Mesenchymal stem cell (in vitro differentiated cells and primary cell): ENCODE results near the gene PXDC1.
A peak's percentile ranks its signal among the peaks of the same experiment; 100 is the strongest.

Experiments used
- DNase-seq: peaks from one replicate; pipeline ENCODE4 v3.0.0-alpha.2; 2013
- H2AFZ ChIP-seq: one replicate; pipeline ENCODE4 v1.6.1; 2013; ENCODE audit warnings: low read depth, mild to moderate bottlenecking, control low read depth, inconsistent platforms, low read length, moderate library complexity
- H2AK5ac ChIP-seq: 2 replicates; pipeline ENCODE4 v1.6.1; 2013; ENCODE audit warnings: low read length, moderate library complexity, mild to moderate bottlenecking, inconsistent platforms; ENCODE audit not compliant: severe bottlenecking
- H2BK120ac ChIP-seq: one replicate; pipeline ENCODE4 v1.6.1; 2013; ENCODE audit warnings: low read depth, mild to moderate bottlenecking, inconsistent platforms, low read length, moderate library complexity
- H2BK12ac ChIP-seq, 2 experiments: one replicate each; pipeline ENCODE4 v1.6.1; 2013; ENCODE audit warnings: inconsistent platforms in 2 of 2, low read length in 2 of 2, mild to moderate bottlenecking in 2 of 2, moderate library complexity in 2 of 2, control low read depth in 1 of 2
- H2BK15ac ChIP-seq: one replicate; pipeline ENCODE4 v1.6.1; 2013; ENCODE audit warnings: mild to moderate bottlenecking, low read depth, inconsistent platforms; ENCODE audit not compliant: poor library complexity, severe bottlenecking
- H2BK5ac ChIP-seq: 2 replicates; pipeline ENCODE4 v1.6.1; 2013; ENCODE audit warnings: low read depth, mild to moderate bottlenecking, low read length, control low read depth, inconsistent platforms; ENCODE audit not compliant: poor library complexity, severe bottlenecking
- H3K14ac ChIP-seq, 2 experiments: one replicate each; pipeline ENCODE4 v1.6.1; 2013; ENCODE audit warnings: inconsistent platforms in 2 of 2, low read length in 2 of 2, control low read depth in 1 of 2, mild to moderate bottlenecking in 1 of 2, moderate library complexity in 1 of 2
- H3K18ac ChIP-seq, 2 experiments: one replicate each; pipeline ENCODE4 v1.6.1; 2013; ENCODE audit warnings: inconsistent platforms in 2 of 2, low read length in 2 of 2, control low read depth in 1 of 2, low read depth in 1 of 2, mild to moderate bottlenecking in 1 of 2
- H3K23ac ChIP-seq, 2 experiments: one replicate each; pipeline ENCODE4 v1.6.1; 2013; ENCODE audit warnings: inconsistent platforms in 2 of 2, low read length in 2 of 2, mild to moderate bottlenecking in 2 of 2, moderate library complexity in 2 of 2, control low read depth in 1 of 2
- H3K27ac ChIP-seq: 2 replicates; pipeline ENCODE4 v1.5.1; 2013; ENCODE audit warnings: mild to moderate bottlenecking, moderate library complexity, low read length, control low read depth, inconsistent platforms; ENCODE audit not compliant: poor library complexity, severe bottlenecking
- H3K27me3 ChIP-seq, 2 experiments: 2 replicates each; pipeline versions ENCODE4 v1.6.1 to v1.7.0; 2013; ENCODE audit warnings: low read length in 2 of 2, mild to moderate bottlenecking in 2 of 2, moderate library complexity in 2 of 2, control low read depth in 1 of 2, inconsistent platforms in 1 of 2; ENCODE audit not compliant: control insufficient read depth in 1 of 2, insufficient read depth in 1 of 2
- H3K36me3 ChIP-seq, 2 experiments: 2 replicates each; pipeline versions ENCODE4 v1.6.1 to v1.7.0; 2013; ENCODE audit warnings: low read length in 2 of 2, control low read depth in 1 of 2, inconsistent platforms in 1 of 2, low read depth in 1 of 2, mild to moderate bottlenecking in 1 of 2; ENCODE audit not compliant: insufficient read depth in 2 of 2, control insufficient read depth in 1 of 2
- H3K4ac ChIP-seq, 2 experiments: one replicate each; pipeline ENCODE4 v1.6.1; 2013; ENCODE audit warnings: inconsistent platforms in 2 of 2, low read length in 2 of 2, mild to moderate bottlenecking in 2 of 2, moderate library complexity in 2 of 2, control low read depth in 1 of 2, low read depth in 1 of 2
- H3K4me1 ChIP-seq: 2 replicates; pipeline ENCODE4 v1.6.1; 2013; ENCODE audit warnings: low read depth, low read length, control low read depth; ENCODE audit not compliant: control insufficient read depth, insufficient read depth
- H3K4me2 ChIP-seq: 2 replicates; pipeline ENCODE4 v1.6.1; 2013; ENCODE audit warnings: low read length, mild to moderate bottlenecking, inconsistent platforms; ENCODE audit not compliant: poor library complexity, severe bottlenecking
- H3K4me3 ChIP-seq, 2 experiments: 2 replicates each; pipeline versions ENCODE4 v1.5.1 to v1.7.0; 2013; ENCODE audit warnings: low read length in 2 of 2, mild to moderate bottlenecking in 2 of 2, control low read depth in 1 of 2, low read depth in 1 of 2; ENCODE audit not compliant: insufficient read depth in 1 of 2
- H3K79me1 ChIP-seq: replicated peaks from 2 replicates; pipeline ENCODE4 v1.6.1; 2013; ENCODE audit warnings: mild to moderate bottlenecking, control low read depth, low read length, inconsistent platforms; ENCODE audit not compliant: poor library complexity, severe bottlenecking
- H3K9ac ChIP-seq: 2 replicates; pipeline ENCODE4 v1.7.0; 2013; ENCODE audit warnings: mild to moderate bottlenecking, low read length, moderate library complexity
- H3K9me3 ChIP-seq: 2 replicates; pipeline ENCODE4 v1.7.0; 2013; ENCODE audit warnings: mild to moderate bottlenecking, low read length; ENCODE audit not compliant: control insufficient read depth
- H4K8ac ChIP-seq: one replicate; pipeline ENCODE4 v1.6.1; 2013; ENCODE audit warnings: inconsistent platforms, mild to moderate bottlenecking, low read length, moderate library complexity
- H4K91ac ChIP-seq: one replicate; pipeline ENCODE4 v1.6.1; 2013; ENCODE audit warnings: mild to moderate bottlenecking, low read length, inconsistent platforms
- WGBS: methylation state at CpG from one replicate; pipeline ENCODE4 v1.1.7; 2013; ENCODE audit warnings: mixed read lengths; 5-methylcytosine and 5-hydroxymethylcytosine counted together

The PXDC1 gene

DNA sequence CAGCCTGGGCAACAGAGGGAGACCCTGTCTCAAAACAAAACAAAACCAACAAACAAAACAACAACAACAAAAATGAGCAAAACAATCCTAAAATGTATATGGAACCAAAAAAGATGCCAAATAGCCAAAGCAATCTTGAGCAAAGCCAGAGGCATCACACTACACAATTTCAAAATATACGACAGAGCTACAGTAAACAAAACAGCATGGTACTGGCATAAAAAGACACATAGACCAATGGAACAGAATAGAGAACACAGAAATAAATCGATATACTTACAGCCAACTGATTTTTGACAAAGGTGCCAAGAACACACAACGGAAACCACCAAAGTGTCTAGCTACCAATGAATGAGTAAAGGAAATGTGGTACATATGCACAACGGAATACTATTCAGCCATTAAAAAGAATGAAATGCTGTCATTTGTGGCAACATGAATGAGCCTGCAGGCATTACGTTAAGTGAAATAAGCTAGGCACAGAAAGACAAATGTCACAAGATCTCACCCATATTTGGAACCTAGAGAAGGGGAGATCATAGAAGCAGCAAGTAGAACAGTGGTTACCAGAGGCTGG lies 16.4 kb downstream of the PXDC1 start:
- no peak overlapping the region for H3K9ac ChIP-seq
- no peak overlapping the region for H2BK15ac ChIP-seq
- H2BK5ac ChIP-seq, result no peak overlapping the region
- no peak overlapping the region for H3K4me3 ChIP-seq
- no peak overlapping the region for H2AK5ac ChIP-seq
- H3K14ac ChIP-seq, result no peak overlapping the region
- H3K18ac ChIP-seq, result no peak overlapping the region
- no peak for DNase-seq
- H3K79me1 ChIP-seq, result peaks cover 34% of the 10 kb centered on the region
- no peak overlapping the region for H4K8ac ChIP-seq
- peaks cover 9% of the 10 kb centered on the region for H3K9me3 ChIP-seq
- no peak overlapping the region for H4K91ac ChIP-seq
- H3K4me1 ChIP-seq, result peaks cover 12% of the 10 kb centered on the region
- no peak overlapping the region for H3K23ac ChIP-seq
- no peak overlapping the region for H3K27ac ChIP-seq
- no peak overlapping the region for H2BK12ac ChIP-seq
- H3K36me3 ChIP-seq, result peaks cover 70 to 80% of the 10 kb centered on the region in 2 experiments
- H2BK120ac ChIP-seq, result no peak overlapping the region
- no peak overlapping the region for H3K4me2 ChIP-seq
- no peak overlapping the region for H2AFZ ChIP-seq
- H3K4ac ChIP-seq, result no peak overlapping the region
- 100% methylated on average over 4 of the region's 5 CpGs for WGBS
- H3K27me3 ChIP-seq, result no peaks in the 10 kb centered on the region

DNA sequence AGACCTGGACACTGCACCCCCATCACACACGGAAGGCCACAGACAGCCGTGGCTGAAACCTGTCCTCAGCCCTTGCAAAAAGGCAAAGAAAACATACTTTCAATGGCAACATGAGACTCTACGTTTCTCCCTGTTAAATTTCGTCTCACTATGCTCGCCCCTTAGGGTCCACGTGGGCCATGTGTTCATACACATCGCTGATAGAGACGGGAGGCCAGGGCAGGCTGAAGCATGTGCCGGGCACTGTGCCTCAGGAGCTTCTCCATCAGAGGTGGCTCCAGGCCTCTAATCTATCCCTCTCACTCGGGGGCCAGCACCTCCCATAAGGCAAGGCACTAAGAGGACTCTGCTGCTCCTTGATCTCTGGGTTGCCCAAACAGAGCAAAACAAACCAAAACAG lies 17.5 kb downstream of the PXDC1 start:
- no peak overlapping the region for H2AFZ ChIP-seq
- peaks cover 72 to 86% of the 10 kb centered on the region in 2 experiments for H3K36me3 ChIP-seq
- H3K9me3 ChIP-seq, result peaks cover 9% of the 10 kb centered on the region
- H3K4ac ChIP-seq, result no peak overlapping the region
- H3K79me1 ChIP-seq, result peaks cover 39% of the 10 kb centered on the region
- H3K18ac ChIP-seq, result no peak overlapping the region
- peaks cover 10% of the 10 kb centered on the region for H3K4me1 ChIP-seq
- no peak for DNase-seq
- no peaks in the 10 kb centered on the region for H3K27me3 ChIP-seq
- no peak overlapping the region for H2BK15ac ChIP-seq
- H3K9ac ChIP-seq, result no peak overlapping the region
- no peak overlapping the region for H2BK12ac ChIP-seq
- H3K23ac ChIP-seq, result no peak overlapping the region
- no peak overlapping the region for H3K4me3 ChIP-seq
- H4K91ac ChIP-seq, result no peak overlapping the region
- no peak overlapping the region for H2AK5ac ChIP-seq
- H2BK120ac ChIP-seq, result no peak overlapping the region
- WGBS, result 92% methylated on average over 10 of the region's 10 CpGs
- H2BK5ac ChIP-seq, result no peak overlapping the region
- no peak overlapping the region for H3K27ac ChIP-seq
- no peak overlapping the region for H3K14ac ChIP-seq
- H4K8ac ChIP-seq, result no peak overlapping the region
- no peak overlapping the region for H3K4me2 ChIP-seq

DNA sequence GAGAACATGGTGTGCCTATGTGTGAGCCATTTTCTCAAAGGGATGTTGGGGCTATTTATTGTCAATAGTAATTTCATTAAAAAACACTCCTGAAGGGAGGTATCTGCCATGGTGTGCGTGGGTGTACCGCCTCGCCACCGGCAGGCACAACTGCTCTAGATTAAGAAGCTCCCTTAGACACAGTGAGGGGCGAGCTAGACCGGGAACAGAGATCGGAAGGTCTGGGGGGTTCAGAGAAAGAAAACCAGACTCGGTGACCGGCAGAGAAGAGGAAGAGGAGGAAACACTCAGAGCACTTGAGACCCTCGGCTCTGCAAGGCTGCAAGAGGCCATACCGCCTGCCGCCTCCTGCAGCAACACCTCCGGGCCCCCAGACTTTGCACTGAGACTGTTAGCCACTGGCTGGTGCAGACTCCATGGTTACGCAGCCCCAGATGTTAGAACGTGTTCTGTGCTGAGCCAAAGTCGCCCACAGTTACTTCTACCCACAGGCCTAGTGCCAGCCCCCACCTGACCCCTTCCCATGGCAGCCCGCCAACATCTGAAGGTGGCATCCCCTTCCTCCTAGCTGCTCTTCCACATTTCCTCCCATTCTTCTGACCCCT lies 18.1 kb downstream of the PXDC1 start:
- H2AFZ ChIP-seq, result no peak overlapping the region
- H2AK5ac ChIP-seq, result no peak overlapping the region
- H3K36me3 ChIP-seq, result peaks cover 71 to 85% of the 10 kb centered on the region in 2 experiments
- H2BK5ac ChIP-seq, result no peak overlapping the region
- H3K4ac ChIP-seq, result no peak overlapping the region
- H2BK12ac ChIP-seq, result no peak overlapping the region
- H3K9ac ChIP-seq, result no peak overlapping the region
- no peak overlapping the region for H4K8ac ChIP-seq
- H3K9me3 ChIP-seq, result peaks cover 9% of the 10 kb centered on the region
- H3K79me1 ChIP-seq, result peaks cover 43% of the 10 kb centered on the region
- no peak overlapping the region for H3K4me2 ChIP-seq
- no peaks in the 10 kb centered on the region for H3K27me3 ChIP-seq
- H3K4me3 ChIP-seq, result no peak overlapping the region
- H3K23ac ChIP-seq, result no peak overlapping the region
- H3K18ac ChIP-seq, result no peak overlapping the region
- no peak overlapping the region for H2BK120ac ChIP-seq
- H3K4me1 ChIP-seq, result peaks cover 7% of the 10 kb centered on the region
- H4K91ac ChIP-seq, result no peak overlapping the region
- H3K27ac ChIP-seq, result no peak overlapping the region
- DNase-seq, result no peak
- 94% methylated on average over 17 of the region's 17 CpGs for WGBS
- no peak overlapping the region for H2BK15ac ChIP-seq
- no peak overlapping the region for H3K14ac ChIP-seq

DNA sequence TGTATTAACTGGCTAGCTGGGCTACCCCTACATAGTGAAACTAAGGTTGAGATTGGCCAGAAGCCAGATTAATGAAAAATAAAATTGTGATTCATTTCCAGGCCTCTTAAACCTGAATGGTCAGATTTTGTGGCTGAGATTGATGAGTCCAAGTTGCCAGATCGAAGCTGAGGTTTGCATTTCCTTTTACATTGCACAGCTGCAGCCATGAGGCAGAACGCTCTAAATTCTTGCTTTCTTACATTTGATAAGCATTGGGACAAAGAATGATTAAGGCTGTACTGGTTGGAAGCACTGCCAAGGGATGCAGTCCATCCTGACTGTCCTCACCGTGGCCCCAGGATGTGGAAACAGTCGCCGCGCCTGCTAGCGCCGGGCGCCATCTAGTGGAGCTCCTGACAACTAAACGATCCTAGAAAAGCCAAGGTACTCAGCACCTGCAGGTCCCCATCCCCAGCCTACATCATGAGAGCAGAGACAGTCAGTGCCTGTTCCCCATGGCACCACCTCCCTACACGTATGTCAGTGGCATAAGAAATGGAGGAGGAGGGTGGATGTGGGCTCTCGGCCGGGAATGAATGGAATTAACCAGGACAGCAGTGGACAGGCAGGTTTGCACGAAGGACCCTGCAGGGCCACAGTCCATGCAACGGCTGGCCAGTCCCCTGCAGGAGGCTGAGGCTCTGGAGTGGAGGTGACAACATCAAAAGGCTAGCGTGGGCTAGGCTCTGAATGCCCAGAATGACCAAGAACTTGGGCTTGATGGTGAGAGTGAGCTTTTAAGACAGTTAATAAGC lies 19.0 kb downstream of the PXDC1 start:
- H4K8ac ChIP-seq, result no peak overlapping the region
- peaks cover 68 to 85% of the 10 kb centered on the region in 2 experiments for H3K36me3 ChIP-seq
- H2AK5ac ChIP-seq, result no peak overlapping the region
- no peak overlapping the region for H2BK120ac ChIP-seq
- no peak overlapping the region for H2BK5ac ChIP-seq
- H3K27ac ChIP-seq, result no peak overlapping the region
- no peak overlapping the region for H2AFZ ChIP-seq
- H3K9ac ChIP-seq, result peak overlapping the region; percentile 51
- no peak overlapping the region for H3K14ac ChIP-seq
- H3K9me3 ChIP-seq, result peaks cover 9% of the 10 kb centered on the region
- no peak overlapping the region for H2BK15ac ChIP-seq
- WGBS, result 26% methylated on average over 15 of the region's 16 CpGs
- H3K27me3 ChIP-seq, result no peaks in the 10 kb centered on the region
- no peak overlapping the region for H3K4me2 ChIP-seq
- no peak overlapping the region for H3K18ac ChIP-seq
- H3K4me3 ChIP-seq, result peak overlapping the region in 1 of 2 experiments; percentile 12
- peaks cover 46% of the 10 kb centered on the region for H3K79me1 ChIP-seq
- no peak overlapping the region for H4K91ac ChIP-seq
- DNase-seq, result peak; percentile 70
- H3K23ac ChIP-seq, result no peak overlapping the region
- peaks cover 4% of the 10 kb centered on the region for H3K4me1 ChIP-seq
- no peak overlapping the region for H3K4ac ChIP-seq
- no peak overlapping the region for H2BK12ac ChIP-seq
